Loucy (cell line): ENCODE results near the gene FMNL2.

Source experiments
- H2AFZ ChIP-seq: fragments of 200-600 bp; sonication (generic); 2 replicates; pipeline ENCODE4 v1.6.0; 2016; ENCODE audit warnings: antibody characterized with exemption, mild to moderate bottlenecking, low read length, moderate library complexity
- H3F3A ChIP-seq: fragments of 200-600 bp; 2 replicates; pipeline ENCODE4 v1.6.0; 2016; ENCODE audit warnings: antibody characterized with exemption, low read depth, mild to moderate bottlenecking
- H3K27me3 ChIP-seq: fragments of 200-600 bp; sonication (generic); 2 replicates; pipeline ENCODE4 v1.6.1; 2014; ENCODE audit warnings: low read length, mild to moderate bottlenecking; ENCODE audit not compliant: insufficient read depth, poor library complexity, severe bottlenecking
- H3K36me3 ChIP-seq: fragments of 200-600 bp; sonication (generic); 2 replicates; pipeline ENCODE4 v1.6.1; 2016; ENCODE audit warnings: low read length; ENCODE audit not compliant: insufficient read depth
- H3K4me1 ChIP-seq: fragments of 200-600 bp; sonication (generic); 2 replicates; pipeline ENCODE4 v1.5.1; 2014; ENCODE audit warnings: low read length, mild to moderate bottlenecking; ENCODE audit not compliant: insufficient read depth, poor library complexity, severe bottlenecking
- H3K4me2 ChIP-seq: fragments of 200-600 bp; sonication (generic); 2 replicates; pipeline ENCODE4 v1.6.0; 2014; ENCODE audit warnings: antibody characterized with exemption, low read length, low read depth, mild to moderate bottlenecking; ENCODE audit not compliant: poor library complexity, severe bottlenecking
- H3K4me3 ChIP-seq: fragments of 200-600 bp; sonication (generic); 2 replicates; pipeline ENCODE4 v1.5.1; 2014; ENCODE audit warnings: low read length, mild to moderate bottlenecking, mixed read lengths; ENCODE audit not compliant: poor library complexity, severe bottlenecking
- H3K79me2 ChIP-seq: fragments of 200-600 bp; sonication (generic); 2 replicates; pipeline ENCODE4 v1.6.1; 2014; ENCODE audit warnings: low read length; ENCODE audit not compliant: insufficient read depth
- H3K9ac ChIP-seq: fragments of 200-600 bp; sonication (generic); 2 replicates; pipeline ENCODE4 v1.6.0; 2014; ENCODE audit warnings: mild to moderate bottlenecking, low read depth, low read length, moderate library complexity; ENCODE audit not compliant: poor library complexity, severe bottlenecking
- H3K9me2 ChIP-seq: fragments of 200-600 bp; sonication (generic); replicated peaks from 2 replicates; pipeline ENCODE4 v1.6.1; 2016; ENCODE audit warnings: low read depth, low read length, mixed read lengths
- H3K9me3 ChIP-seq: fragments of 200-600 bp; sonication (generic); 2 replicates; pipeline ENCODE4 v1.6.1; 2014; ENCODE audit warnings: mild to moderate bottlenecking, antibody characterized with exemption, low read length, low read depth; ENCODE audit not compliant: insufficient read depth
- H4K20me1 ChIP-seq: fragments of 200-600 bp; sonication (generic); 2 replicates; pipeline ENCODE4 v1.6.0; 2014; ENCODE audit warnings: antibody characterized with exemption, low read length, mild to moderate bottlenecking; ENCODE audit not compliant: insufficient read depth, poor library complexity, severe bottlenecking
- EZH2phosphoT487 ChIP-seq: fragments of 200-600 bp; IDR thresholded peaks from 2 replicates; pipeline ENCODE4 v1.6.1; 2018; ENCODE audit warnings: antibody characterized with exemption, mild to moderate bottlenecking, moderate library complexity, borderline replicate concordance
- TF ChIP-seq, protein P1 (sequence below): fragments of 200-600 bp; sonication (generic); conservative IDR thresholded peaks from 2 replicates; pipeline ENCODE4 v1.5.1; 2014; ENCODE audit warnings: mild to moderate bottlenecking, antibody characterized with exemption, low read length

The FMNL2 gene

GRCh38 chr2:152432206-152432653 lies 97.3 kb downstream of the FMNL2 start:
- H3K9me2 ChIP-seq = no peaks in the 10 kb centered on the region
- H3K4me1 ChIP-seq = no peaks in the 10 kb centered on the region
- H4K20me1 ChIP-seq = no peaks in the 10 kb centered on the region
- no peaks in the 10 kb centered on the region for H3K9me3 ChIP-seq
- H3K79me2 ChIP-seq = no peaks in the 10 kb centered on the region
- H3K9ac ChIP-seq = no peak overlapping the region
- H3K27me3 ChIP-seq = no peaks in the 10 kb centered on the region
- H3K4me3 ChIP-seq = no peak overlapping the region
- no peak overlapping the region for H2AFZ ChIP-seq
- TF ChIP-seq, protein P1, sequence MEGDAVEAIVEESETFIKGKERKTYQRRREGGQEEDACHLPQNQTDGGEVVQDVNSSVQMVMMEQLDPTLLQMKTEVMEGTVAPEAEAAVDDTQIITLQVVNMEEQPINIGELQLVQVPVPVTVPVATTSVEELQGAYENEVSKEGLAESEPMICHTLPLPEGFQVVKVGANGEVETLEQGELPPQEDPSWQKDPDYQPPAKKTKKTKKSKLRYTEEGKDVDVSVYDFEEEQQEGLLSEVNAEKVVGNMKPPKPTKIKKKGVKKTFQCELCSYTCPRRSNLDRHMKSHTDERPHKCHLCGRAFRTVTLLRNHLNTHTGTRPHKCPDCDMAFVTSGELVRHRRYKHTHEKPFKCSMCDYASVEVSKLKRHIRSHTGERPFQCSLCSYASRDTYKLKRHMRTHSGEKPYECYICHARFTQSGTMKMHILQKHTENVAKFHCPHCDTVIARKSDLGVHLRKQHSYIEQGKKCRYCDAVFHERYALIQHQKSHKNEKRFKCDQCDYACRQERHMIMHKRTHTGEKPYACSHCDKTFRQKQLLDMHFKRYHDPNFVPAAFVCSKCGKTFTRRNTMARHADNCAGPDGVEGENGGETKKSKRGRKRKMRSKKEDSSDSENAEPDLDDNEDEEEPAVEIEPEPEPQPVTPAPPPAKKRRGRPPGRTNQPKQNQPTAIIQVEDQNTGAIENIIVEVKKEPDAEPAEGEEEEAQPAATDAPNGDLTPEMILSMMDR = no peak
- no peak for TF ChIP-seq EZH2phosphoT487
- H3K36me3 ChIP-seq = no peaks in the 10 kb centered on the region
- H3K4me2 ChIP-seq = no peak overlapping the region
- H3F3A ChIP-seq = no peaks in the 10 kb centered on the region

GRCh38 chr2:152432765-152433164 lies 97.8 kb downstream of the FMNL2 start:
- Histone ChIP-seq H3K9me2 (no peaks in the 10 kb centered on the region), H3K9me3 (no peaks in the 10 kb centered on the region), H3K9ac (no peak overlapping the region), H3K36me3 (no peaks in the 10 kb centered on the region), H2AFZ (no peak overlapping the region), H4K20me1 (no peaks in the 10 kb centered on the region), H3K4me1 (no peaks in the 10 kb centered on the region), H3K27me3 (no peaks in the 10 kb centered on the region), H3K4me2 (no peak overlapping the region), H3K79me2 (no peaks in the 10 kb centered on the region), H3F3A (no peaks in the 10 kb centered on the region), H3K4me3 (no peak overlapping the region)
- TF ChIP-seq, protein P1 = no peak
- no peak for TF ChIP-seq EZH2phosphoT487

GRCh38 chr2:152433289-152433688 lies 98.3 kb downstream of the FMNL2 start:
- H3K9me3 ChIP-seq = no peaks in the 10 kb centered on the region
- no peaks in the 10 kb centered on the region for H3K79me2 ChIP-seq
- no peaks in the 10 kb centered on the region for H4K20me1 ChIP-seq
- no peak overlapping the region for H3K4me2 ChIP-seq
- no peak for TF ChIP-seq EZH2phosphoT487
- TF ChIP-seq, protein P1 = no peak
- H3K4me3 ChIP-seq = no peak overlapping the region
- H3K9me2 ChIP-seq = no peaks in the 10 kb centered on the region
- H2AFZ ChIP-seq = no peak overlapping the region
- no peaks in the 10 kb centered on the region for H3F3A ChIP-seq
- H3K36me3 ChIP-seq = no peaks in the 10 kb centered on the region
- no peak overlapping the region for H3K9ac ChIP-seq
- no peaks in the 10 kb centered on the region for H3K27me3 ChIP-seq
- H3K4me1 ChIP-seq = no peaks in the 10 kb centered on the region
